Heart right ventricle (tissue), 16 donors: Measurements from ENCODE around the gene DLGAP1. TPM values are rescaled to one million over a fixed set of nuclear protein-coding genes. Genes with fewer than 3 reads are reported as not detected.

ENCODE experiments used
- ATAC-seq, 8 donors: fragments of 200-7000 bp; cut with Tn5 transposase; one replicate each; pipeline ENCODE4 v1.9.1; 2020; ENCODE audit warnings: mild to moderate bottlenecking in 8 of 8, moderate library complexity in 8 of 8, moderate number of reproducible peaks in 1 of 8
- DNase-seq, 2 donors: peaks; one replicate each; pipeline ENCODE4 v3.0.0-alpha.2; 2020
- H3K27ac ChIP-seq, 10 donors: fragments of 200-600 bp; sonication (generic) in 2 of 10; one replicate each; pipeline versions ENCODE4 v1.5.0 to v1.8.0; 2020 to 2022; ENCODE audit warnings: mild to moderate bottlenecking in 3 of 10
- H3K27me3 ChIP-seq, 7 donors: fragments of 200-600 bp; one replicate each; pipeline ENCODE4 v1.8.0; 2021 to 2022; ENCODE audit warnings: mild to moderate bottlenecking in 2 of 7
- H3K36me3 ChIP-seq, 9 donors: fragments of 200-600 bp; sonication (generic) in 1 of 9; one replicate each; pipeline versions ENCODE4 v1.5.0 to v1.8.0; 2020 to 2022; ENCODE audit warnings: mild to moderate bottlenecking in 2 of 9
- H3K4me1 ChIP-seq, 9 donors: fragments of 200-600 bp; sonication (generic) in 1 of 9; one replicate each; pipeline versions ENCODE4 v1.5.0 to v1.8.0; 2020 to 2022; ENCODE audit warnings: mild to moderate bottlenecking in 4 of 9
- H3K4me3 ChIP-seq, 10 donors: fragments of 200-600 bp; sonication (generic) in 2 of 10; one replicate each; pipeline versions ENCODE4 v1.5.0 to v1.8.0; 2020 to 2022; ENCODE audit warnings: mild to moderate bottlenecking in 7 of 10, moderate library complexity in 2 of 10
- H3K9me3 ChIP-seq, 11 donors: fragments of 200-600 bp in 10 of 11; sonication (generic) in 2 of 11; one replicate each; pipeline versions ENCODE4 v1.5.0 to v1.8.0; 2013 to 2022; ENCODE audit warnings: mild to moderate bottlenecking in 2 of 11, control low read depth in 1 of 11, moderate library complexity in 1 of 11
- WGBS, 2 donors: extraction: QIAGEN DNeasy Blood & Tissue Kit; methylation state at CpG; one replicate each; pipeline ENCODE4 v1.1.7; 2013; ENCODE audit warnings: inconsistent platforms in 1 of 2; 5-methylcytosine and 5-hydroxymethylcytosine counted together
- intact Hi-C, 10 donors: fragments of 100-400 bp; cut with DNase I; formaldehyde crosslinking; loops; one replicate each; pipeline versions ENCODE4 v1.11.1 to v1.14.2; 2022
- polyA plus RNA-seq, 2 donors: library from polyadenylated mRNA; stranded (reverse); fragments of 200-250 nt; gene quantifications; one replicate each; pipeline ENCODE4 v1.2.3, GENCODE V29; 2013
- total RNA-seq, 10 donors: library from RNA; stranded (reverse); fragmentation: NEBNext Ultra II Directional in 3 of 10; extraction: Animal tissue kit (Norgen Biotek cat#: 25700) in 3 of 10; gene quantifications; one replicate each; pipeline versions ENCODE4 v1.2.1 to v1.2.4, GENCODE V29; 2021 to 2023
- TF ChIP-seq, protein P1 (sequence below), 9 donors: fragments of 200-600 bp; sonication (generic) in 2 of 9; IDR thresholded peaks; one replicate each; pipeline versions ENCODE4 v1.5.0 to v1.8.0; 2021 to 2022; ENCODE audit warnings: antibody characterized with exemption in 9 of 9, mild to moderate bottlenecking in 5 of 9, moderate library complexity in 1 of 9
- donor health status: Arrhythmogenic right ventricular cardiomyopathy.
- donor health status: ischemic (EF 13 %, LVEDD 7.1; RV severe dilation, severe dysfunction).
- donor health status: healthy with polysubstance abuse.
- donor health status: DM: no; HTN: yes; CAD: no.
- donor health status: DM: no; HTN: no; CAD: no.
- donor health status: ischemic (EF 25% LVEDD 6.9; RV normal size, moderate dysfunction).
- donor health status: ischemic (EF 25% LVEDD 5.7; RV mildly dilated, moderate dysfunction).
- donor health status: healthy.
- donor health status: DM: yes; HTN: yes; CAD: no.
- donor health status: Ischemic cardiomyopathy.
- donor health status: ischemic (EF 35%, LVEDD 5.7; RV mildly dilated, moderate dysfunction).
- donor health status: nonischemic (EF 11% LVEDD 7.7; RV severe dilation, severe dysfunction).
- donor health status: DM: yes; HTN: yes; CAD: no.
- donor health status: PGD.
- donor health status: ischemic (EF 29% LVEDD 5.4; RV normal size, mild dysfunction).
- donor health status: nonischemic (EF 23%, LVEDD 6.1; RV moderate dilation, normal function).

Gene DLGAP1
- total and polyA plus RNA-seq, 12 donors, result 0.07 to 7.2 (median 1.0) TPM; not detected in 2

DNA sequence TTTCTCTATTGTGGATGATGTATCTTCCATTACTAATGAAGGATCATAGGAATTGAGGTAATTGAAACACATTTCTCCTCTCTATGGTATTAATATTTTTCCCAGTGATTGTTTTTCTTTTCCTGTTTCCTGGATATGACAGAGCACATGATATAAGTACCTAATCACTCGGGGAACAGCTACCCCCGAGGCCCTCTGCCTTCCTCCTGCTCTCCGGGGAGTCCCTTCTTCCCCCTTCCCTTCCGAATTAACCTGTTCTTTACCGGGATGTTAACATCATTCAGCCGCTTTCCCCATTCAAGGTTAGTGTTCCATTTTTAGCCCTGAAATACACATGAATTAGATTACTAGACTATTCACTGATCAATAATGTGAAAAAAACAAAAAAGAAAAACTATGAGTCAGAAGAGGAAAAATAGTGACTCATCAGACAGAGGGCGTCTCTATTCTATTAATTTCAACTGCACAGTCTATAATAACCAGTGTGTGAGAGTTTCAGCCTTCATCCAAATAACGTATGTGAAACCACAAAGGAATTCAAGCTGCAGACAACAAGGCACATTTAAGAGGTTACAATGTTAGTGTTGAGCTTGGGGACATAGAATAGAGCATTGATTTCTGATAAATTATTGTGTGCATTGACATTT is 450.8 kb downstream of the DLGAP1 start:
- Histone ChIP-seq H3K27me3 (no peaks in the 10 kb centered on the region), H3K4me3 (no peak overlapping the region), H3K9me3 (no peaks in the 10 kb centered on the region), H3K36me3 (no peaks in the 10 kb centered on the region), H3K4me1 (peaks cover 0 to 11% (median 0%) of the 10 kb centered on the region in 9 donors), H3K27ac (no peak overlapping the region)
- TF ChIP-seq, protein P1, sequence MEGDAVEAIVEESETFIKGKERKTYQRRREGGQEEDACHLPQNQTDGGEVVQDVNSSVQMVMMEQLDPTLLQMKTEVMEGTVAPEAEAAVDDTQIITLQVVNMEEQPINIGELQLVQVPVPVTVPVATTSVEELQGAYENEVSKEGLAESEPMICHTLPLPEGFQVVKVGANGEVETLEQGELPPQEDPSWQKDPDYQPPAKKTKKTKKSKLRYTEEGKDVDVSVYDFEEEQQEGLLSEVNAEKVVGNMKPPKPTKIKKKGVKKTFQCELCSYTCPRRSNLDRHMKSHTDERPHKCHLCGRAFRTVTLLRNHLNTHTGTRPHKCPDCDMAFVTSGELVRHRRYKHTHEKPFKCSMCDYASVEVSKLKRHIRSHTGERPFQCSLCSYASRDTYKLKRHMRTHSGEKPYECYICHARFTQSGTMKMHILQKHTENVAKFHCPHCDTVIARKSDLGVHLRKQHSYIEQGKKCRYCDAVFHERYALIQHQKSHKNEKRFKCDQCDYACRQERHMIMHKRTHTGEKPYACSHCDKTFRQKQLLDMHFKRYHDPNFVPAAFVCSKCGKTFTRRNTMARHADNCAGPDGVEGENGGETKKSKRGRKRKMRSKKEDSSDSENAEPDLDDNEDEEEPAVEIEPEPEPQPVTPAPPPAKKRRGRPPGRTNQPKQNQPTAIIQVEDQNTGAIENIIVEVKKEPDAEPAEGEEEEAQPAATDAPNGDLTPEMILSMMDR (IDR thresholded peaks at IDR 0.05), result no peak
- intact Hi-C loops, result loop anchor here in 5 of 10 donors (5.0 to 10.0 kb wide), 4 partner anchors 242 to 302 kb away; no protein-coding TSS in a partner anchor
- 45 to 51% methylated on average over 8 of the region's 8 CpGs for WGBS, 2 donors
- DNase-seq (no peak), ATAC-seq (no peak)

DNA sequence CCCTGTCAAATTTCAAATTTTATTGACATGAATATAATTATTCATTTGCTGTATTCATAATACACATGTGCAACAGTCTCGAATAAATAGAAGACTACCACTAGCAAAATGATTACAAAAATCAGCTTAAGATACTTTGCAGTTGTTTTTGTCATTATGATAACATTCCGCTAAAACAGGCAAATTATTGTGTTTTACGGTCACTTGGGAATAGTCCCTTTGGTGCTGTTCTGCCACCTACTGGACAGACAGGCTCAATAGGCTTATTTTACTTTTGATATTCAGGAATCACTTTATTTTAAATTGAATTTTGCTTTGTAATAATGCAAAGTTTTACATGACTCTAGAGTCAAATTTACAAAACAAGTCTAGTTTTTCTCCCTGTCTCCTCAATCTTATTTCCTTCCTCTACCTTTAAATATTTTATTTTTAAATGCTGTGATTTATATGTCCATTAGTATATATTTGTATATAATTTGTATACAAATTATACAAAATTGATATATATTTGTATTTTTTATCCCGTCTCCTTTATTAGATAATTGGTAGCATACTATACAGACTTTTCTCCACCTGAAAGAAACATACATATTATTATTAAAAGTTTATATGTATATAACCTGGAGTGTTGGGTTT is 456.3 kb downstream of the DLGAP1 start:
- ATAC-seq, result no peak
- WGBS, 2 donors, result 17 to 22% methylated on average over 4 of the region's 4 CpGs
- TF ChIP-seq, protein P1 (IDR thresholded peaks at IDR 0.05), result peak; percentile 45 to 87 (median 77)

DNA sequence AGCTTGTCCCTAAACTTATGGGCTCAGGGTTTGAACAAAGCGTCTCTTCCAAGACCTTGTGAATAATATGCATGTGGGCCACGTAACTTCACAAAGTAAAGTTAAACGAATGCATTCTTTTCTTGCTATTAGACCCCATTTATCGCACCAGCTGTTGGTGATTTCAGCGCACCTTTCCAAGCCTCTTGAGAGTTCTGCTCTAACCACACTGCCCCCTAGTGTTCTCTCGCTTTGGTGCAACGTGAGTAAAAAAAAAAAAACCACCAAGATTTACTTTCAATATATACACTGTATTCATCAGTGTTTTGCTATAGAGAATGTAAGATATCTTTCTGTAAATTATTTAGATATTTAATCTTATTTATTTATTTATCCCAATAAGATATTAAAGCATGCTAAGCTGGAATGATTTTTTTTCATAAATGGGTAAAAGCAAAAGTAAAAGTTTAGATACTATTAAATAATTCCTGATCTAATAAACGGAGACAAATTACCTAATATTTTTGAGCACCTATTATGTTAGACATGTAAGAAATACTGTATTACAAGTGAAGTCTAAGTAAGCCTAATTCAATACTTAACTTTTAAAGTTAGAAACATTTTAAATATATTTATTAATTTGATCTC is 459.5 kb downstream of the DLGAP1 start:
- Histone ChIP-seq H3K36me3 (no peaks in the 10 kb centered on the region), H3K4me1 (peaks cover 0 to 18% (median 3%) of the 10 kb centered on the region in 9 donors), H3K27me3 (no peaks in the 10 kb centered on the region), H3K4me3 (peak overlapping the region in 2 of 10 donors; percentile 13 to 24), H3K9me3 (peaks cover 0 to 2% (median 0%) of the 10 kb centered on the region in 11 donors), H3K27ac (no peak overlapping the region)
- ATAC-seq (peak in 4 of 8 donors; percentile 61 to 80 (median 66)), DNase-seq (peak in 1 of 2 donors; percentile 64)
- intact Hi-C loops, result loop anchor here in 8 of 10 donors (1.0 to 10.0 kb wide), 13 partner anchors 71 to 713 kb away; no protein-coding TSS in a partner anchor
- TF ChIP-seq, protein P1 (IDR thresholded peaks at IDR 0.05), result peak; percentile 72 to 92 (median 89)
- WGBS, 2 donors, result 17 to 18% methylated on average over 8 of the region's 8 CpGs

More for the DNA sequence above, 456.3 kb downstream of the DLGAP1 start:
- no peak for DNase-seq
- peaks cover 0 to 15% (median 3%) of the 10 kb centered on the region in 9 donors for H3K4me1 ChIP-seq
- H3K4me3 ChIP-seq, result no peak overlapping the region
- peaks cover 0 to 2% (median 0%) of the 10 kb centered on the region in 11 donors for H3K9me3 ChIP-seq
- H3K27me3 ChIP-seq, result no peaks in the 10 kb centered on the region
- no peak overlapping the region for H3K27ac ChIP-seq
- no peaks in the 10 kb centered on the region for H3K36me3 ChIP-seq
- intact Hi-C loops, result loop anchor here in 8 of 10 donors (1.0 to 10.0 kb wide), 16 partner anchors 74 to 717 kb away; no protein-coding TSS in a partner anchor
